NOMO-1 (cell line): ENCODE data around the gene MGAT4D.
"Not testable (repeated sequence)": the region's sequence is repeated elsewhere in the genome, so short reads cannot be mapped to it uniquely, and the experiment has no call there.

Experiments
- DNase-seq, 2 experiments: peaks; one replicate each; lab custom pipeline; 2025; ENCODE audit not compliant: unreplicated experiment in 2 of 2; lab: John Stamatoyannopoulos, UW

The MGAT4D gene

GRCh38 chr4:140497747-140498636, at the start of gene MGAT4D:
MGAT4D (minus strand) TSS chr4:140498293; CDS start chr4:140498222, 71 bp downstream.
- DNase-seq: no peak

GRCh38 chr4:140533951-140534480, 35.9 kb upstream of the MGAT4D start:
- no peak for DNase-seq

- DNase-seq: peak; percentile 6 to 16
Observed at GRCh38 chr4:140529434-140529833, 31.3 kb upstream of the MGAT4D start.

- peak; percentile 97 to 98 for DNase-seq
Observed at GRCh38 chr4:140523857-140524742, 26.0 kb upstream of the MGAT4D start, which contains the start of gene ELMOD2. ELMOD2 (plus strand) TSS chr4:140524168; CDS start chr4:140525429, 1,261 bp downstream.

- peak in 1 of 2 experiments; percentile 94 for DNase-seq
Observed at GRCh38 chr4:140523370-140523856, 25.3 kb upstream of the MGAT4D start.

GRCh38 chr4:140515423-140515822, 17.3 kb upstream of the MGAT4D start:
- no peak for DNase-seq

GRCh38 chr4:140513765-140514164, 15.7 kb upstream of the MGAT4D start:
- DNase-seq: not testable (repeated sequence)

- DNase-seq: no peak
Observed at GRCh38 chr4:140504261-140504660, 6.2 kb upstream of the MGAT4D start.

GRCh38 chr4:140499391-140499790, 1.3 kb upstream of the MGAT4D start:
- DNase-seq: no peak

GRCh38 chr4:140497405-140497746, 717 bp downstream of the MGAT4D start:
- no peak for DNase-seq

- no peak for DNase-seq
Observed at GRCh38 chr4:140485939-140486338, 12.2 kb downstream of the MGAT4D start.

- no peak for DNase-seq
Observed at GRCh38 chr4:140483445-140483844, 14.6 kb downstream of the MGAT4D start.

GRCh38 chr4:140472156-140472555, 25.9 kb downstream of the MGAT4D start:
- no peak for DNase-seq

- DNase-seq: no peak
Observed at GRCh38 chr4:140469791-140470733, 28.0 kb downstream of the MGAT4D start.

GRCh38 chr4:140466146-140466545, 31.9 kb downstream of the MGAT4D start:
- DNase-seq: peak in 1 of 2 experiments; percentile 58

- no peak for DNase-seq
Observed at GRCh38 chr4:140463614-140464013, 34.5 kb downstream of the MGAT4D start.

- no peak for DNase-seq
Observed at GRCh38 chr4:140463182-140463581, 34.9 kb downstream of the MGAT4D start.

GRCh38 chr4:140450352-140450751, 47.7 kb downstream of the MGAT4D start:
- no peak for DNase-seq

- no peak for DNase-seq
Observed at GRCh38 chr4:140448830-140449229, 49.3 kb downstream of the MGAT4D start.

GRCh38 chr4:140448162-140448561, 49.9 kb downstream of the MGAT4D start:
- DNase-seq: no peak
